Astrocyte of the cerebellum (primary cell): Measurements from ENCODE around the gene CASQ2.
A peak's percentile ranks its signal among the peaks of the same experiment; 100 is the strongest.
"Not testable (repeated sequence)": the region's sequence is repeated elsewhere in the genome, so short reads cannot be mapped to it uniquely, and the experiment has no call there.

Experiments
- DNase-seq: peaks from one replicate; pipeline ENCODE4 v3.0.0-alpha.2; 2011; ENCODE audit warnings: low read depth
- H3K4me3 ChIP-seq: 2 replicates; pipeline ENCODE4 v1.5.1; 2011; ENCODE audit warnings: mild to moderate bottlenecking, low read depth, low read length, moderate library complexity
- in situ Hi-C: cut with HindIII; loops from 2 replicates; pipeline ENCODE4 v1.10.0; 2017; ENCODE audit warnings: low sequenced_read_pairs
- TF ChIP-seq, protein P1 (sequence below): IDR thresholded peaks from 2 replicates; pipeline ENCODE4 v1.5.1; 2012; ENCODE audit warnings: low read length, low read depth, moderate library complexity, mild to moderate bottlenecking; ENCODE audit errors: missing control alignments

Gene CASQ2

DNA sequence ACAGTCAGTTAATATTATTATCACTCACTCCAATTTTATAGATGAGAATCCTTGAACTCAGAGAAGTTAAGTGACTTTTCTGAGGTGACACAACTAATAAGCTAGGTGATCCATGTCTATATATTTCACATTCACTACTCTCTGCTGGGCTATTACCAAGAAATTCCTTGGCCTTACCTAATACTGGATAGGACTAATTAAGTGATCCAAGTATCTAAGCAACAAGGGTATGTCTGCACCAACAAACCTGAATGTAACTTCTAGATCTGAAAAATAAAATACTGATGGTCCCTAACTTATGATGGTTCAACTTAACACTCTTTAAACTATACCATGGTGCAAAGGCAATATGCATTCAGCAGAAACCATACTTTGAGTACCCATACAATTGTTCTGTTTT is 14.8 kb upstream of the CASQ2 start:
- in situ Hi-C loops = no loop called here
- no peak overlapping the region for H3K4me3 ChIP-seq
- TF ChIP-seq, protein P1, sequence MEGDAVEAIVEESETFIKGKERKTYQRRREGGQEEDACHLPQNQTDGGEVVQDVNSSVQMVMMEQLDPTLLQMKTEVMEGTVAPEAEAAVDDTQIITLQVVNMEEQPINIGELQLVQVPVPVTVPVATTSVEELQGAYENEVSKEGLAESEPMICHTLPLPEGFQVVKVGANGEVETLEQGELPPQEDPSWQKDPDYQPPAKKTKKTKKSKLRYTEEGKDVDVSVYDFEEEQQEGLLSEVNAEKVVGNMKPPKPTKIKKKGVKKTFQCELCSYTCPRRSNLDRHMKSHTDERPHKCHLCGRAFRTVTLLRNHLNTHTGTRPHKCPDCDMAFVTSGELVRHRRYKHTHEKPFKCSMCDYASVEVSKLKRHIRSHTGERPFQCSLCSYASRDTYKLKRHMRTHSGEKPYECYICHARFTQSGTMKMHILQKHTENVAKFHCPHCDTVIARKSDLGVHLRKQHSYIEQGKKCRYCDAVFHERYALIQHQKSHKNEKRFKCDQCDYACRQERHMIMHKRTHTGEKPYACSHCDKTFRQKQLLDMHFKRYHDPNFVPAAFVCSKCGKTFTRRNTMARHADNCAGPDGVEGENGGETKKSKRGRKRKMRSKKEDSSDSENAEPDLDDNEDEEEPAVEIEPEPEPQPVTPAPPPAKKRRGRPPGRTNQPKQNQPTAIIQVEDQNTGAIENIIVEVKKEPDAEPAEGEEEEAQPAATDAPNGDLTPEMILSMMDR = no peak
- no peak for DNase-seq

DNA sequence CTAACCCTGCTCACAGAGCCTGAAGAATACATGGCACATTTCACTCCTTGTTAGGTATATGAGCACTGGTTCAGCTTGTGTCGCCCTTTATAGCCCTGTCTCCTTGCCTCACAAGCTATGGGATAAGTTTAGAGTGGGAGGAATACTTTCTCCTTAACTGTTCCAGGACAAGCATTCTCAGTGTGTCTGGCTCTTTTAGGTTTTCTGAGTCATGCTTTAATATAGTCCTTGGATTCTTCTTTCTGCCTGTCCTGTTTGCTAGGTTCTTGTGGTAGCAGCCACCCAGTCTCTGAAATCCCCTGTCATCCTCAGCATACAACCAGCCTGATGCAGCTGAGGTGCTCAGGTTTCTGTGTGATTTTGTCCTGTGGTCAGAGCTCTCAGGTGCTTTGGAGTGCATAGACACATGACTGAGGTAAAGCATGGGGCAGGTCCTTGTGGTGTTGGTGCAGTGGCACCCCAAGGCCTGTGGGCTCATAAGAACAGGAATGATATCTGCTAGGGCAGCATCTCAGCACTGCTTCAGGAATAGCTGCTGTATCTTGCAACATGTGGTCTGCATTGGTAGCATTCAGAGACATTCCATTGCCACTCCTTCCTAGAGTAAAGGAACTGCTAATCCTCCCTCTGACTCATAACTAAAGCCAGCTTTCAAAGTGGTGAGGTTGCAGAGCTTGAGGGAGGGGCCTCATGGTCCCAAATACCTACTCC is 14.2 kb upstream of the CASQ2 start:
- no peak for DNase-seq
- TF ChIP-seq, protein P1 = no peak
- no peak overlapping the region for H3K4me3 ChIP-seq
- in situ Hi-C loops = no loop called here

DNA sequence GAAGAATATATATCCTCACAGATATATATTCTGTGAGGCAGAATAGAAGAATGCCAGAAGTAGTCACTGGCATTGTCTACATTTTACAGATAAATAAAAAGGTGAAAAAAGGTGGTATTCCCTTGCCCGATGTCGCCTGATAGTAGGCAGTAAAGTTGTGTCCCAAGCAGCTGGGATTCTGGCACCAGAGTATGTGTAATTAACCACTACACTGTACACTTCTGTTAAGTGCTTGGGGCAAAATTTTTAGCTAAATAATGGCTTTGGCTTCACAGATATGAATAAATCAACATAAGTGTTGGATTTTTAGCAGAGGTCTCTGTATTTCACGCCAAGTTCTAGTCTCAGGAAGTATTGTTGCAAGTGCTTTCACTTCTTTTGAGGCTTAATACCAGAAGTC is 13.3 kb upstream of the CASQ2 start:
- in situ Hi-C loops = no loop called here
- no peak overlapping the region for H3K4me3 ChIP-seq
- no peak for DNase-seq
- TF ChIP-seq, protein P1 = no peak

DNA sequence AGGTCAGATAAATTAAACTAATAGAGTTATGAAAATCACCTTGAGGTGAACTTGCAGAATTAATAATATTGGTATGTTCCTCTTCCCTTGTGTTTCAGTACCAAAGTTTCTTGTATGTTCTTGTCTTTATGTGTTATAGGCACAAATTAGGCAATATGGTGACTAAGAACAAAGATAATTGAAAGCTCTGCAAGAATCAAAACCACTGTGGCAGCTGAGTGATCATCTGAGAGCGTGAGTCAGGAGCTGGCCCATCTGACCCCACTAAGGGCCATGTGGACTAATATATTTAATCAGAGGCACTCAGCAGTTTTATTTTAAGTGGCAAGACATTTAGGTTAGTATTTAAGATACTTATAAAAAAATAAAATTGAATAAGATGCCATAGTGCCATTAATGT is 12.8 kb upstream of the CASQ2 start:
- no peak for DNase-seq
- TF ChIP-seq, protein P1 = no peak

DNA sequence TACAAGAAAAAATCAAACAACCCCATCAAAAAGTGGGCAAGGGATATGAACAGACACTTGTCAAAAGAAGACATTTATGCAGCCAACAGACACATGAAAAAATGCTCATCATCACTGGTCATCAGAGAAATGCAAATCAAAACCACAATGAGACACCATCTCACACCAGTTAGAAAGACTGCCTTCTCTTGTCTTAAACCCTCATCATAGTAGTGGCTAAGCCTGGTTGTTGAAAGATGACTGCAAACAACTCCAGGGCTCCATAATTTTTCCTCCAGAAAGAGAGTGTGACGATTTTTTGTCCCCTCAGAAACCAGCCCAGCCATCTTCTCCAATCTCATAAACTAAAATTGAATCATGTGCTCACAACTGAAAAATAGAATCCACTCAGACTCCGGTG is 12.1 kb upstream of the CASQ2 start:
- H3K4me3 ChIP-seq, DNase-seq, in situ Hi-C loops: not testable (repeated sequence)

More for the DNA sequence above, 12.8 kb upstream of the CASQ2 start:
- in situ Hi-C loops = no loop called here
- H3K4me3 ChIP-seq = no peak overlapping the region

DNA sequence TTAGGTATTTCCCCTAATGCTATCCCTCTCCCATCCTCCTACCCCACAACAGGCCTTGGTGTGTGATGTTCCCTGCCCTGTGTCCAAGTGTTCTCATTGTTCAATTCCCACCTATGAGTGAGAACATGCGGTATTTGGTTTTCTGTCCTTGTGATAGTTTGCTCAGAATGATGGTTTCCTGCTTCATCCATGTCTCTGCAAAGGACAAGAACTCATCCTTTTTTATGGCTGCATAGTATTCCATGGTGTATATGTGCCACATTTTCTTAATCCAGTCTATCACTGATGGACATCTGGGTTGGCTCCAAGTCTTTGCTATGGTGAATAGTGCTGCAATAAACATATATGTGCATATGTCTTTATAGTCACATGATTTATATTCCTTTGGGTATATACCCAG is 10.6 kb upstream of the CASQ2 start:
- H3K4me3 ChIP-seq, in situ Hi-C loops, DNase-seq: not testable (repeated sequence)

DNA sequence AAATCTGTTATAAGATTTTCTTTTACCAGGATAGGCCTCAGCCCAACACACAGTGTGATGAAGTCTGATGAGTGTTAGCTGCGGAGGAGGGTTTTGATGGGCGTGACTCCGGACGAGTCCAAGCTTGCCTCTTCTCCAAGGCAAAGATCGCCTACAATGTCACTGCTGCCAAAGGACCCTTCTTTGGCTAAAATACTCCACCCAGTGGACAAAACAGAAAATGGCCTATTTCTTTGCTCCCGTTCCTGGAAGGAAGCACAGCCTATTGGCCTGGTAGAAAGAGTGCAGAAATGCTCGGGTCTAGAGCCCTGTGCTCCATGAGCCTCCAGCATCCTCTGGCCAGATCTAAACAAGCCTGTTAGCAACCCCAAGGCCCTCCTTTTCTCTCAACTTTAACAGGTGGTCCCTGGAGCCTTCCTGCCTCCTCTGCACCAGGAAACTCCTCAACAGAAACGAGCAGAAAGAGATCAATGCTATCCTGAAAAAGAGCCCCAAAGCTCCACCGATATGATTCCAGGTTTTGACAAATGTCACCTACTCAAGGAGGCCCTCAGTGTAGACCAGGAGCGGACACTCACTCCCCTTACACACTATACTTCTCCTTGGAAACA is 3.4 kb upstream of the CASQ2 start:
- no peak overlapping the region for H3K4me3 ChIP-seq
- TF ChIP-seq, protein P1 = peak; percentile 75
- in situ Hi-C loops = no loop called here
- peak; percentile 76 for DNase-seq
